Retina (tissue), 1 donor: ENCODE measurements around the gene SLC9B1.
"Not testable (repeated sequence)": the region's sequence is repeated elsewhere in the genome, so short reads cannot be mapped to it uniquely, and the experiment has no call there.

ENCODE experiments used
- DNase-seq: peaks from one replicate; pipeline ENCODE4 v3.0.0-alpha.2; 2016

Gene SLC9B1

DNA sequence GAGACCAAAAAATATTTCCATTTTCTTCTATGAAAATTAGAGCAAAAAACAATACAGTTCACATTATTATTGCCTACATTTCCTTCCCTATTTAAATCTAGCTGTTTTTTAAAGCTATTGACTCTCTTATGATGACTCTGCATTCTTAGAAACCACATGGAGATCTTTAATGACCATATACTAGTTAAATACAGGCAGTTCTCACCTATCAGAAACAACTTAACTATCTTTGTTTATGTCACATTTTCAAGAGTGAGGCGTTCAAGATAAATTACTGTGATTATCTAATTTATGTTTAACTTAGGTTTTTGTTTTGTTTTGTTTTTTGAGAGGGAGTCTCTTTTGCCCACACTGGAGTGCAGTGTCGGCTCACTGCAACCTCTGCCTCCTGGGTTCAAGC, 147.7 kb downstream of the SLC9B1 start:
- no peak for DNase-seq

DNA sequence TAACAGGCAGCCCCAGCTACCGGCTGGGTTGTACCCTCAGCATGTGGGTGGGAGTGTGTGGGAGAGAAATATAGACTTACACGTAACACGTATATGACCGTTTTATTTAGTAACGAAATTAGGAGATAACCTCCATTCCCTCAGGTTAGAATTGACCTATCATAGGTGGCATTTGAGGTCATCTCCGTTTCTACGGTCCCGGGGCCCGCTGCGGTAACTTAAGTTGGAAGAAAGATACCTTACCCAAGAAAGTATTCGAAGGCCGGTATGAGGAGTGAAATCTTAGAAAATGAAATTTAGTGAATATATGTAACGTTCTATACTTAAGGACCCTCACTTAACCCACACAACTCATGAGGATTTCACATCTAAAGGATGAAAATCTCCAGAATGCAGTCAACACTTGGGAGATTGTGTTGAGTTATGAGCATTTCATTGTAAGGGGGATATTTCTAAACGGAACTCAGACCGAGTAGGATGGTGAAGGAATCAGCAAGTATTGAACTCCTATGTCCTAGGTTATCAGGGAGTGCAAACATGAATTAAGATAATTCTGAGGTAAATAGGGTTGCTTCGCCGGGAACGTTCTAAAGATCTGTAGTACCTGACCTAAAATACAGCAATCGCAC, 149.8 kb downstream of the SLC9B1 start:
- no peak for DNase-seq

DNA sequence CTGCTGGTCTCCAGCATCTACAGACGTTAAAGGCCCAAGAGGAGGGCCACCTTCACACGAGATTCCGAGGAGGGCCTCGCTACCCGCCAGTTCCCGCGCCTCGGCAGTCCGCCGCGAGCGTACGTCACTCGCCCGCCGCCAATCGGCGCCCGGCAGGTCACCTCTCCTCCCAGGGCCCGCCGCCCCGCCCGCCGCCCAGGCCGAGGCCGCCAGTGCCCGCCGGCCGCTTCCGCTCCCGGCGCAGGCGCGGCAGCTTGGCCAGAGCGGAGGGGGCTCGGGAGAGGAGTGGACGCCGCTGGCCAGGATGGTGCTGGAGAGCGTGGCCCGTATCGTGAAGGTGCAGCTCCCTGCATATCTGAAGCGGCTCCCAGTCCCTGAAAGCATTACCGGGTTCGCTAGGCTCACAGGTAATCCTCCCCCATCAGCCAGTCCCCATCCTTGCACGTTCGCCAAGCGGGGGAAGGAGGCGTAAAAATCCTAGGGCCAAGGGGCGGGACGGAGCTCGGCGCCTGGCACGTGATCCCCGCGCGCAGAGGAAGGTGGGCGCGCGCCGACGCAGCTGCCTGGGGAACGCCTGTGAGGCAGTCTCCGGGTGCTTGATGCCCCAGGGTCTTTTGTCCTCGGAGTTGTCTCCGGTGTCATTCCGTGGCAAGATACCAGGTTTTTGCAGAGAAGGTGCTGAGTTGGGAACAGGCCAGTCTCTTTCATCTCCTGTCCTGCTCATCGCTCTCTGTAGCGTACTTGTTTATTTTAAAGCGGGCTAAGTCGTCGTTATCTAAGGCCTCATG, 150.5 kb downstream of the SLC9B1 start, which contains the start of gene CISD2:
TSS of gene CISD2 (plus strand) at position 212 of the 788 bp plus-strand sequence. CDS start at position 305, 93 bp downstream.
- DNase-seq: peak; percentile 98

DNA sequence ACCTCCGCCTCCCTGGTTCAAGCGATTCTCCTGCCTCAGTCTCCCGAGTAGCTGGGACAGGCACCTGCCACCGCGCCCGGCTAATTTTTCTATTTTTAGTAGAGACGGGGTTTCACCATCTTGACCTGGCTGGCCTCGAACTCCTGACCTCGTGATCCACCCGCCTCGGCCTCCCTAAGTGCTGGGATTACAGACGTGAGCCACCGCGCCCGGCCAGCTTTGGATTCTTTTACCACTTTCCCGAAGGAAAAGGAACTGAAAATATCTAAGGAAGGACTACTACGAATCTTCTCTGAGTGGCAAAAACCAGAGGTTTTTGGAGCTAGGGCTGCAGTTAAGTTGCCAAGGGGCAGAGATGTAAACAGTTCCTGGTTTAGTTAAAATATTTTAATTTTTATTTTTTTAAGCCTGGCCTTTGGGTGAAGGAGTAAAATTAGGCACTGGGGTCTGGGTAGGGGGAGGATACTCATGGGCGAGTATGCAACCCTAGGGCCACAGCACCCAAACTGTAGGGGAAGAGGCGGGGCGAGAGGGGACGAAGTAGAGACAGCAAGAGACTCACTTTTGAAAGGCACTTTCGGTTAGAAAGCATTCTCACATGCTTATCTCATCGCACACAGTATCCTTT, 151.2 kb downstream of the SLC9B1 start:
- DNase-seq: no peak

DNA sequence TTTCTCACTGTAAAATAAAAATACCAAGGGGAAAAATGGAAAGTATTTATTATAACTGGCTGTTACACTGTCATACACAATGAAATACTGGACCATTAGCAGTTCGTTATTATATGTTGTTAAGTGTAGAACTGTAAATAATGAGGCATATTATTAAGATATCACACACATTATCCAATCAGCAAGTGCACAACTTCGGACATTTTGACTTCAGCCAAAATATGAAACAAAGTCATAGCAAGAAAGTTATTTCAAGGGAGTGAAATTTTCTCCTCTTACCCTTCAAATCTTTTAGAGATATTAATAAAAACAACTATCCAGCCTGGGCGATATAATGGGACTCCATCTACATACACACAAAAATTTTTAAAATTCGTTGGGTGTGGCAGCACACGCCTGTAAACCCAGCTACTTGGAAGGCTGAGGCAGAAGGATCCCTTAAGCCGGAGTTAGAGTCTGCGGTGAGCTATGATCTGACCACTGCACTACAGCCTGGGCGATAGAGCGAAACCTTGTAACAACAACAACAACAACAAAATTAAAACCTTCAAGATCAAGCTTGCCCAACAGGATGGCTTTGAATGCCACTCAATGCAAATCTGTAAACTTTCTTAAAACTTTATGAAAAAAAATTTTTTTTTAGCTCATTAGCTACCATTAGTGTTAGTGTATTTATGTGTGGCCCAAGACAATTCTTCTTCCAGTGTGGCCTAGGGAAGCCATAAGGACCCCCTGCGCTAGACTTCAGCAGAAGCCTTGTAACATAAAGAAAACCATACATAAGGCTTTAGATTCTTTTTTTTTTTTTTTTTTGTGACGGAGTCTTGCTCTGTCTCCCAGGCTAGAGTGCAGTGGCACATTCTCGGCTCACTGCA, 152.0 kb downstream of the SLC9B1 start:
- no peak for DNase-seq

DNA sequence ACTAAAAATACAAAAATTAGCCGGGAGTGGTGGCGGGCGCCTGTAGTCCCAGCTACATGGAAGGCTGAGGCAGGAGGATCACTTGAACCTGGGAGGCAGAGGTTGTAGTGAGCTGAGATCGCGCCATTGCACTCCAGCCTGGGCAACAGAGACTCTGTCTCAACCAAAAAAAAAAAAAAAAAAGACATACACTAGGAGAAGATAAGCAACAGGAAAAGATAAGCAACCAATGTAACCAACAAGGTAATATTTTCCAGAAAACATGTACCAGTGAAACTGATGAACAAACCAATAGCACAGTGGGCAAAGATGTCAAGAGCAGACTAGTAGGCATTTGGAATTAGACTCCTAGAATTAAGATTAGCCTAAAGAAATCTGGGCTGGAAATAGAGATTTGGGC, 154.2 kb downstream of the SLC9B1 start:
- not testable (repeated sequence) for DNase-seq

DNA sequence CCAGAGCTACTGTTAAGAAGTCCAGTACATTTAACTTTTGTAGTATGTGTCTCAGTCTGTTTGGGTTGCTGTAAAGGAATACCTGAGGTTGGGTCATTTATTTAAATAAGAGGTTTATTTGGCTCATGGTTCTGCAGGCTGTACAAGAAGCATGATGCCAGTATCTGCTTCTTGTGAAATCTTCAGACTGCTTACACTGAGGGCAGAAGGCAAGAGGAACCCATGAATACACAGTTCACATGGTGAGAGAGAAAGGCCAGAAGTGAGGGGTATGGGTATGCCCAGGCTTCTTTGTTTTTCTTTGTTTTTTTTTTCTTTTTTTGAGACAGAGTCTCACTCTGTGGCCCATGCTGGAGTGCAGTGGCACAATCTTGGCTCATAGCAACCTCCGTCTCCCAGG, 156.8 kb downstream of the SLC9B1 start:
- DNase-seq: no peak

DNA sequence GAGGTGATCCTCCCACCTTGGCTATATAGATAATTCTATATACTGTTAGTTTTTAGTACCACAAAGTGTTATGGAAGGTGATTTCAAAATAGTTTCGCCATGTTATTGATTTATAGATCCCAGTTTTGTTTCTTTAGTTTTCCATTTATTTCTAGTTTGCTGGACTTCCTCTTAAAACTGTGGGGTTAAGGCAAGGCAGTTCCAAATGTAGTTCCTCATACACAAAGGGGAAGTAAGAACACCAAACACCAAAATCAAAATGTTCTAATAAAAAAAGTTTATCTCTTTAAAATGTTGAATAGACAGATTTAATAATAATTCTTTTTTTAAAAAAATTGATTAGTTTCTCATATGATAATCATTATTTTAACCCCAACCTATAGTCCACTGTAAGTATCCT, 157.5 kb downstream of the SLC9B1 start:
- no peak for DNase-seq

DNA sequence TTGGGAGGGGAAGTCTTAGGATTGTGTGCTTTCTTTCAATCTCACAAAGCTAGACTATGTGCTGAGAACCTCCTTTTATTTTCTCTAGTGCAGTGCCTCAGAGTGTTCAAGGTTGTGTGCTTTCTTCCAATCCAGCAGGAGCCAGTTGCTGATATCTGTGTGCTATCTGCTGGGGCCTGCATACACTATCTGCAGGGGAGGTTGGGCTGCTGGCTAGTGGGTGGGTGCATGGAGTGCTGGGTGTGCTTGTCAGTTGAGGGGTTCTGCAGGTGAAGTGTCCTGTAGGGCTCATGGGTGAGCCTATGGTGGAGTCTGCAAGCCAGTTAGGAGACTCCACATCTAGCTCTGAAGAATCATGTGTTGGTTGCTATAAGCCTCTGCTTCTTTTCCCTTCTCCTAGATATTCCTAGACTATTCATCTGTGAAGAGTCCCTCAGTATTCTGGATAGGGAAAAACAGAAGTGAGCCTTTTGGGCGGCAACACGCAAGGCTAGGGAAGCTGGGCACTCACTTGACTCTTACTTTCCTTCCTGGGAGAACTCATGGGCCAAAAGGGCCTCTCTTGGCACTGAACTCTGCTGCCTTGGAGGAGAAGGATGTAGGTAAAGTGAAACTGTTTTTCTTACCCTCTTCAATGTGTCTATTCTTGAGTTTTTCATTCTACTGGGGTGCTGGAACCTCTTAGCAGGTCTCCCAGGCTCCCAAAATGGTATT, 158.7 kb downstream of the SLC9B1 start:
- no peak for DNase-seq

DNA sequence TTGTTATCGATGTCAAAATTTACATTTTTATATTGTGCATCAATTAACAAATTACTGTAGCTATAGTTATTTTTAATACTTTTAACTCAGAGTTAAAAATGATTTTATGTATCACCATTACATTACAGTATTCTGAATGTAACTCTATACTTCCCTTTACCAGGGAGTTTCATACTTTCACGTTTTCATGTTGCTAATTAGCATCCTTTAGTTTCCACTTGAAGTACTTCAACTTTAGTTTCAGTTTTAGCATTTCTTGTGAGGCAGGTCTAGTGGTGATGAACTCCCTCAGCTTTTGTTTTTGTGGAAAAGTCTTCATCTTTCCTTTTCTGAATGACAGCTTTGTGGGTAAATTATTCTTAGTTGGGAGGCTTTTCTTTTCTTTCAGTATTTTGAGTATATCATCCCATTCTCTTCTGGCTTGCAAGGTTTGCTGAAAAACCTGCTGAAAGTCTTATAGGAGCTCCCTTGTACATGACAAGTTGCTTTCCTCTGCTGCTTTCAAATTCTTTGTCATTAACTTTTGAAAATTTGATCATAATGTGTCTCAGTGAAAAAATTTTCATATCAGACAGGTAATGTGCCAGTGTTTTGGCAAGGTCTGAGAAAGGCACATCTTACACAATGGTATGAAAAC, 160.6 kb downstream of the SLC9B1 start:
- DNase-seq: no peak
